Measurements from ENCODE around the gene LRRC8A. TPM values are rescaled to one million over a fixed set of nuclear protein-coding genes. Genes with fewer than 3 reads are reported as not detected.
"Not testable (repeated sequence)": the region's sequence is repeated elsewhere in the genome, so short reads cannot be mapped to it uniquely, and the experiment has no call there.

LRRC8A gene
- total RNA-seq, 1 donor = 38.0 TPM

- Histone ChIP-seq H3K9me3 (ENCODE audit: low read depth, low read length) (no peaks in the 10 kb centered on the region), H3K4me2 (ENCODE audit: insufficient read depth, low read length) (peak within 1 kb of the TSS; percentile 83), H2AFZ (ENCODE audit: low read length) (peak within 1 kb of the TSS; percentile 96), H3K79me2 (ENCODE audit: insufficient read depth, low read length) (peaks cover 21% of the 10 kb centered on the region), H3K4me3 (ENCODE audit: insufficient read depth, low read length) (peak within 1 kb of the TSS; percentile 93), H3K27ac (ENCODE audit: low read depth, low read length) (peak within 1 kb of the TSS; percentile 96), H3K36me3 (ENCODE audit: insufficient read depth, low read length) (peaks cover 17% of the 10 kb centered on the region), H3K27me3 (ENCODE audit: insufficient read depth, low read length) (no peaks in the 10 kb centered on the region), H4K20me1 (ENCODE audit: insufficient read depth, low read length) (peaks cover 3% of the 10 kb centered on the region), H3K4me1 (ENCODE audit: insufficient read depth, low read length) (peaks cover 8% of the 10 kb centered on the region)
- no peak for TF ChIP-seq CTCF (IDR thresholded peaks at IDR 0.05; ENCODE audit: extremely low read depth, low read depth, low read length)
- DNase-seq (ENCODE audit: insufficient read length, low spot score, missing footprints) = peak; percentile 99
Observed at GRCh38 chr9:128947527-128948301, 65.8 kb downstream of the LRRC8A start, which contains the start of the genes DOLK and NUP188. TSS of gene DOLK (minus strand) at chr9:128947603. CDS start at chr9:128947303, 300 bp downstream. TSS of gene NUP188 (plus strand) at chr9:128947699. CDS start at chr9:128947720, 21 bp downstream.

- not testable (repeated sequence) for H3K79me2 ChIP-seq (ENCODE audit: insufficient read depth, low read length); H3K27me3 ChIP-seq (ENCODE audit: insufficient read depth, low read length); H3K4me2 ChIP-seq (ENCODE audit: insufficient read depth, low read length); DNase-seq (ENCODE audit: insufficient read length, low spot score, missing footprints); H3K4me3 ChIP-seq (ENCODE audit: insufficient read depth, low read length); H4K20me1 ChIP-seq (ENCODE audit: insufficient read depth, low read length); H2AFZ ChIP-seq (ENCODE audit: low read length); H3K9me3 ChIP-seq (ENCODE audit: low read depth, low read length); H3K4me1 ChIP-seq (ENCODE audit: insufficient read depth, low read length); H3K27ac ChIP-seq (ENCODE audit: low read depth, low read length)
- peaks cover 57% of the 10 kb centered on the region for H3K36me3 ChIP-seq (ENCODE audit: insufficient read depth, low read length)
Observed at GRCh38 chr9:128961403-128961802, 79.5 kb downstream of the LRRC8A start.

Other genes with a start within 250 kb of the LRRC8A start
- gene DYNC2I2, start 225.3 kb upstream of the LRRC8A start, total RNA-seq = 51.3 and 52.1 TPM in 2 replicates
- 365 and 397 TPM in 2 replicates for gene SET, start 192.9 kb upstream of the LRRC8A start, total RNA-seq
- gene PKN3, start 179.6 kb upstream of the LRRC8A start, total RNA-seq = 3.5 and 4.3 TPM in 2 replicates
- 32.7 and 35.1 TPM in 2 replicates for gene ZDHHC12, start 158.0 kb upstream of the LRRC8A start, total RNA-seq
- gene ZER1, start 110.2 kb upstream of the LRRC8A start, total RNA-seq = 26.4 and 27.1 TPM in 2 replicates
- gene TBC1D13, start 94.9 kb upstream of the LRRC8A start, total RNA-seq = 17.0 and 18.6 TPM in 2 replicates
- 17.4 and 18.0 TPM in 2 replicates for gene ENDOG, start 63.6 kb upstream of the LRRC8A start, total RNA-seq
- 10.1 and 10.3 TPM in 2 replicates for gene SPOUT1, start 52.3 kb upstream of the LRRC8A start, total RNA-seq
- 3.3 and 4.7 TPM in 2 replicates for gene KYAT1, start 183 bp upstream of the LRRC8A start, total RNA-seq
- 7.6 and 8.0 TPM in 2 replicates for gene PHYHD1, start 38.8 kb downstream of the LRRC8A start, total RNA-seq
- 28.6 and 29.5 TPM in 2 replicates for gene DOLK, start 65.5 kb downstream of the LRRC8A start, total RNA-seq
- 28.9 and 30.0 TPM in 2 replicates for gene NUP188, start 65.6 kb downstream of the LRRC8A start, total RNA-seq
- gene SH3GLB2, start 146.2 kb downstream of the LRRC8A start, total RNA-seq = 37.3 and 38.6 TPM in 2 replicates
- 21.2 and 22.4 TPM in 2 replicates for gene MIGA2, start 154.5 kb downstream of the LRRC8A start, total RNA-seq
- gene DOLPP1, start 199.0 kb downstream of the LRRC8A start, total RNA-seq = 10.3 and 10.5 TPM in 2 replicates
- 64.8 and 79.6 TPM in 2 replicates for gene CRAT, start 228.7 kb downstream of the LRRC8A start, total RNA-seq
- gene PTPA, start 229.3 kb downstream of the LRRC8A start, total RNA-seq = 64.8 and 73.5 TPM in 2 replicates

All from osteoblast (primary cell).